Fibroblast of pulmonary artery (primary cell): ENCODE data around the gene LINC01488.

ENCODE experiments used
- DNase-seq: peaks from one replicate; pipeline ENCODE4 v3.0.0-alpha.2; 2010; ENCODE audit warnings: low read depth
- H3K4me3 ChIP-seq: replicated peaks from 2 replicates; pipeline ENCODE4 v1.5.1; 2011; ENCODE audit warnings: low read depth, mild to moderate bottlenecking, control low read depth, low read length, moderate library complexity
- CTCF ChIP-seq: IDR thresholded peaks from 2 replicates; pipeline ENCODE4 v1.5.1; 2011; ENCODE audit warnings: mild to moderate bottlenecking, control low read depth, low read length, inconsistent platforms; ENCODE audit errors: missing control alignments

The LINC01488 gene

DNA sequence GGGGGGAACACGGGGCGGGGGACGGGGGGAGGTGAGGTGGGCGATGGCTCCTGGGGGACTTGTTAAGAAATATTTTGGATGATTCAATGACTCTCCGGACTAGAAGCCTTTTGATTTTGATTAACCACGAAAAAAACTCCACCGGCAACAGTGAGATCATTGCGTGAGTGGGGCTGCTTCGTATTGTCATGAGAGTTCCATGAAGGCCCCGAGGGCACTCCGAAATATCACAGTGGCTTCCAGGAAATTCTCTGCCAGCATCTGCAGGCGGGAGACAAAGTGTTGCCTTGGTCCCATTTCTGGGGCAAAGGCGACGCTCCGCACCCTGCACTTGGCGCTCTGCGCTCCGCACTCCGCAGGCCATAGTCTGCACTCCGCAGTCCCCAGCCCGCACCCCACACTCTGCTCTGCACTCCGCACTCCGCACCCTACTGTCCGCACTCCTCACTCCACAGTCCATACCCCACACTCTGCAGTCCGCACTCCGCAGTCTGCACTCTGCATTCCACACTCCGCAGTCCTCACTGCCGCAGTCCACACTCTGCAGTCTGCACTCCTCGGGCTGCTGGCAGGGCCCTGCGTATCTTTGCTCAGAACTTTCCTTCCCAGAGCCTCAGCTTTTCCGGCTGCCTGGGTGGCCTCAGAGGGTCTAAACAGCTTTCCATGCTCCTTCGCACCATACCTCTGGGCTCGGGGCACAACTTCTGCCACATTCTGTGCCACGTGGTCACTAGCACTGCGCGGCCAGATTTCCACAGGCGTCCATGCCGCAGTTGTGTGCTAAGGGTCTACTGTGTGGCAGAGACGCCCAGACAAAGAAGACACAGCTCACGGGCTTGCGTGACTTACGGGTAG is 61.1 kb downstream of the LINC01488 start:
- H3K4me3 ChIP-seq = no peak overlapping the region
- no peak for DNase-seq
- no peak for TF ChIP-seq CTCF
